ENCODE measurements around the gene LMOD2. TPM values are rescaled to one million over a fixed set of nuclear protein-coding genes. Genes with fewer than 3 reads are reported as not detected.
A peak's percentile ranks its signal among the peaks of the same experiment; 100 is the strongest.

LMOD2 gene
- total RNA-seq, 2 donors from 2014 or later: not detected

DNA sequence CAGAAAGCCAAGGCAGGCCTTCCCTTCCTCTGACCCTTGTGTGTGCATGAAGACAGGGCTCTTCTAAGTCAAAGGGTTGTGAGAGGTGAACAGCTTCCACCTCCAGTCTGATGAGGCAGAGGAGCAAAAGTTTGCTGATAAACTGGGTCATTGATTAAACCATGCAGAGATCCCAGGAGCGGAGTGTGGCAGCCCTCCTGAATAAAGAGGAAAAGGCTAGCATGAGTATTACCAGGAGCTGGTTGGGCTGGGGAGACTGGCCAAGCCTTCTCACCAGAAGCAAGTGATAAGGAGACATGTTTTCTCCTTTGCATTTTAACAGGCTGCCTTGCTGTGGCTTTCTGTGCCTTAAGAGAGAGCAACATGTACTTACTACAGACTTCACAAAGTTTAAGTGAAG is 10.2 kb downstream of the LMOD2 start:
- ATAC-seq (replicated peaks in 1 of 2) (no peak), DNase-seq (no peak)
- H3K27ac Mint-ChIP-seq: no peak overlapping the region
- peaks cover 27% of the 10 kb centered on the region for H3K27me3 Mint-ChIP-seq (ENCODE audit: low read depth)
- H3K4me1 Mint-ChIP-seq (ENCODE audit: low read depth): peaks cover 5% of the 10 kb centered on the region
- H3K9me3 Mint-ChIP-seq: no peaks in the 10 kb centered on the region
- H3K4me3 Mint-ChIP-seq: no peak overlapping the region
- H3K36me3 Mint-ChIP-seq (ENCODE audit: insufficient read depth in 2 of 2): no peaks in the 10 kb centered on the region

DNA sequence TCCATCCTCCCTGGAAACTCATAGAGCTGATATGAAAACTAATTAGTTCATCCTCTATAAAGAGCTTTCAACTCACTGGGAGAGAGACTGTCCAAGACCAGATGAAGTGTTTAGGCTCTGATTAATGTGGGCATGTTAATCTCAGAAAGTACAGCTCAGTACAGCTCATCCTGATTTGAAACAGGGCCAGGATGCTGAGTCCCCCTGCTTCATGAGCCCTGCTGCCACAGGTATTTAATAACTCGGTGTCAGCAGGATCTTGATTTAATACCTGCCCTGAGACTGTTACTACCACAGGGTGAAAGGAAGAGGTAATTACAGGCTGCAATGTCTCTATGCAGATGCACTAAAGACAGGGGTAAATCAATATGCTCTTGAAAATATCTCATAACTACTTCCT is 10.8 kb downstream of the LMOD2 start:
- no peaks in the 10 kb centered on the region for H3K36me3 Mint-ChIP-seq (ENCODE audit: insufficient read depth in 2 of 2)
- H3K9me3 Mint-ChIP-seq: no peaks in the 10 kb centered on the region
- peak in 1 of 2 donors; percentile 9 for ATAC-seq (replicated peaks in 1 of 2)
- DNase-seq: no peak
- H3K27ac Mint-ChIP-seq: no peak overlapping the region
- H3K4me3 Mint-ChIP-seq: no peak overlapping the region
- peaks cover 5% of the 10 kb centered on the region for H3K4me1 Mint-ChIP-seq (ENCODE audit: low read depth)
- peaks cover 26% of the 10 kb centered on the region for H3K27me3 Mint-ChIP-seq (ENCODE audit: low read depth)

GRCh38 chr7:123669485-123669884 is 13.8 kb downstream of the LMOD2 start:
- no peak for DNase-seq
- ATAC-seq (replicated peaks in 1 of 2): no peak
- no peaks in the 10 kb centered on the region for H3K4me1 Mint-ChIP-seq (ENCODE audit: low read depth)
- H3K9me3 Mint-ChIP-seq: no peaks in the 10 kb centered on the region
- no peak overlapping the region for H3K27ac Mint-ChIP-seq
- no peaks in the 10 kb centered on the region for H3K36me3 Mint-ChIP-seq (ENCODE audit: insufficient read depth in 2 of 2)
- H3K4me3 Mint-ChIP-seq: no peak overlapping the region
- H3K27me3 Mint-ChIP-seq (ENCODE audit: low read depth): peaks cover 7% of the 10 kb centered on the region

DNA sequence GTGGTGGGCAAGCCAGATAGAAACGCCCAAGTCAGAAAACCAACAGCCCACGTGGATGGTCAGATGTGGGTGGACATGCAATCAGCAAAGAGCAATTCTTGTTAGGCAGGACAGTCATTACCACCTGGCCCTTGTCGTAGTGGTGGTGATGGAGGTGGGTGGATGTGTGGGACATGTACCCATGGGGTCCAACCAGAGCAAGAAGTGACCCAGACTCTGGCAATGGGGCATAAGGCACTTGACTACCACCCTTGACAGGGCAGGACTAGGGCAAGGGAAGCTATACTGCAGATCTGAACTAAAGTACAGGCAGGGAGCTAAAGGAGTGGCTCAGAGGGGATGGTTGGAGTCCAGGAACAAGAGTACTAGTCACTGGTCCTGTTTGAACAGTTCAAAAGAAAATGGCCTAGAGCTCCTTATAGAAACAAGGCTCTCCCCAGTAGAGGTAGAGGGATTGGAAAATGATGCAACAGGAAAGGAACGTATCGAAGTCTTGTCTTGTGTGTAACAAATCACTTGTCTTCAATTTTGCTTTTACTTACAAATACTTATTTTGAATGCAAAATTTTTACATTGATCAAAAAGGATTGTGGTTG is 17.6 kb downstream of the LMOD2 start:
- no peak overlapping the region for H3K27ac Mint-ChIP-seq
- H3K36me3 Mint-ChIP-seq (ENCODE audit: insufficient read depth in 2 of 2): no peaks in the 10 kb centered on the region

DNA sequence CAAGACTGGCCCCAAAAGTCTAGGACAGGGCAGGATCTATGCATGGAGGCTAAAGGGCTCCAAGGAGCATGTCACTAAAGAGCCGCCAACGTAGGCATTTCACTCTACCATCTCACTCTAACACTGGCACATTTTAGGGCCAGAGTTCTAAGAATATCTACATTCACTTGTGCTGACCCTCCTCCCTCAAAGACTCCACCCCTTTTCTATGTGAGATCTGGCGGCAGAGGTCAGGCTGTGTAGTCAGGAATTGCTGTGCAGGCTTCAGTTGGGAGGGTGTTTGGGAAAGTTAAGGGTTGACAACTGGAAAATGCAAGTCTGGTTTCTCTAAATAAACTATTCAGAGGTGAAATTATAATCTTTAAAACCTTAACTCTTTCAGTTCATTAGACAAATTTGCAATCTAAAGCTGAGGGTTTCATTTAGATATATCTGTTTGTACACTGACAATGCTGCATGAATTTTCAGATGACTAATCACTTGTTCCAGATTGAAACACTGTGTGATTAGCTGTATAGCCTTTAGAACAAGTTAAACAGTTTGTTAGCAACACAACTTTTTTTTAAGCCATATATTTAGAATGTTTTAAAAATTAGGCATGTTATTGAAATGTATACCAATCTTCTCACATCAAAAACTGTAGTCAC is 18.2 kb downstream of the LMOD2 start:
- Mint-ChIP-seq H3K27me3 (ENCODE audit: low read depth) (no peaks in the 10 kb centered on the region), H3K36me3 (ENCODE audit: insufficient read depth in 2 of 2) (no peaks in the 10 kb centered on the region), H3K4me1 (ENCODE audit: low read depth) (no peaks in the 10 kb centered on the region), H3K27ac (no peak overlapping the region), H3K4me3 (no peak overlapping the region), H3K9me3 (no peaks in the 10 kb centered on the region)
- no peak for ATAC-seq (replicated peaks in 1 of 2)
- no peak for DNase-seq

More for the DNA sequence above, 17.6 kb downstream of the LMOD2 start:
- Mint-ChIP-seq H3K4me1 (ENCODE audit: low read depth) (no peaks in the 10 kb centered on the region), H3K9me3 (no peaks in the 10 kb centered on the region), H3K4me3 (no peak overlapping the region), H3K27me3 (ENCODE audit: low read depth) (no peaks in the 10 kb centered on the region)
- DNase-seq (no peak), ATAC-seq (replicated peaks in 1 of 2) (no peak)

- Mint-ChIP-seq H3K4me1 (ENCODE audit: low read depth) (no peaks in the 10 kb centered on the region), H3K9me3 (no peaks in the 10 kb centered on the region), H3K36me3 (ENCODE audit: insufficient read depth in 2 of 2) (no peaks in the 10 kb centered on the region), H3K27me3 (ENCODE audit: low read depth) (no peaks in the 10 kb centered on the region), H3K4me3 (no peak overlapping the region), H3K27ac (no peak overlapping the region)
- no peak for DNase-seq
- no peak for ATAC-seq (replicated peaks in 1 of 2)
Measured at GRCh38 chr7:123674399-123675180, 18.9 kb downstream of the LMOD2 start.

DNA sequence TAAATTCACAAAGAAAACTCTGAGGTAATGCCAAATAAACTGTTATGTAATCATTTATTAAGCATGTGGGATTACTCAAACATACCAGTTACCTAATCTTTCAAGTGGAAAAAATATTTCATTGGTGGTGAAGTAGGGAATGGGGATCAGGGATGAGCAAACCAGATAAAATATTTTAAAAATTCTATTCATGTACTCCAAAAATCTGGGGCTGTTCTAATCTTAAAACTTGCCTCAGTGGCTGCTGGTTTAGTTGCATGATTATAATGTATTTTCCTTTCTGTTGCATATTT is 19.5 kb downstream of the LMOD2 start:
- no peaks in the 10 kb centered on the region for H3K4me1 Mint-ChIP-seq (ENCODE audit: low read depth)
- H3K9me3 Mint-ChIP-seq: no peaks in the 10 kb centered on the region
- DNase-seq (no peak), ATAC-seq (replicated peaks in 1 of 2) (no peak)
- no peaks in the 10 kb centered on the region for H3K36me3 Mint-ChIP-seq (ENCODE audit: insufficient read depth in 2 of 2)
- no peaks in the 10 kb centered on the region for H3K27me3 Mint-ChIP-seq (ENCODE audit: low read depth)
- H3K4me3 Mint-ChIP-seq: no peak overlapping the region
- no peak overlapping the region for H3K27ac Mint-ChIP-seq

DNA sequence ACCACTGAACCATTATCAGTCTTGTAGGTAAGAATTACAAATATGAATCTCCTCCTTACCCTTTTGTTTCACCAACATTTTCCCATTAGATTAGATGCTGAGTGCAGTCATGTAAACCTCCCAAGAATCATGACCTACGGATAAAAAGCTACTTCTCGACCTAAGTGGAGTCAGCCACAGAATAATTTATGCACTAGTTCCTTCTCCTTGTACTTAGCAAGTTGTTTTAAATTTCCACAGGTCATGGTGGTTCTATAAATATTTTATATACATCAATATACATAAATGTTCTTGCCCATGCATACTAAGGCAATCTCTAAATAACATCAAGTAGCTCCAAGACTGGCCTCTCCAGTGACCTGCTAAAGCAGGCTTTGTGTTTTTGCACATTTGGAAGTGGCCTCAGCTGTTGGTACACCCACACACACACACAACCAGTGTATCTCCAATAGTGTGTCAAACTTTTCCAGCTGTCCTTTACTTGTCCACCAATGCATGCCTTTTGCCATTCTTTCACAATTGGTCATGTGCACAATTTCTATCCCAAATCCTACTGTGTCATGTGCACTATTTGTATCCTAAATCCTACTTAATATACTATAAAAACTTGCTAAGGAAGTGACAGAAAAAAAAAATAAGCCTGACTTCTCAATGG is 21.5 kb downstream of the LMOD2 start:
- Mint-ChIP-seq H3K27me3 (ENCODE audit: low read depth) (no peaks in the 10 kb centered on the region), H3K4me1 (ENCODE audit: low read depth) (no peaks in the 10 kb centered on the region), H3K9me3 (no peaks in the 10 kb centered on the region), H3K27ac (no peak overlapping the region), H3K36me3 (ENCODE audit: insufficient read depth in 2 of 2) (peaks cover 0 to 3% of the 10 kb centered on the region in 2 donors), H3K4me3 (no peak overlapping the region)
- ATAC-seq (replicated peaks in 1 of 2) (no peak), DNase-seq (no peak)

GRCh38 chr7:123679614-123680013 is 23.9 kb downstream of the LMOD2 start:
- Mint-ChIP-seq H3K4me3 (no peak overlapping the region), H3K27ac (no peak overlapping the region), H3K36me3 (ENCODE audit: insufficient read depth in 2 of 2) (peaks cover 0 to 3% of the 10 kb centered on the region in 2 donors), H3K9me3 (no peaks in the 10 kb centered on the region), H3K4me1 (ENCODE audit: low read depth) (no peaks in the 10 kb centered on the region), H3K27me3 (ENCODE audit: low read depth) (no peaks in the 10 kb centered on the region)
- ATAC-seq (replicated peaks in 1 of 2) (no peak), DNase-seq (no peak)

DNA sequence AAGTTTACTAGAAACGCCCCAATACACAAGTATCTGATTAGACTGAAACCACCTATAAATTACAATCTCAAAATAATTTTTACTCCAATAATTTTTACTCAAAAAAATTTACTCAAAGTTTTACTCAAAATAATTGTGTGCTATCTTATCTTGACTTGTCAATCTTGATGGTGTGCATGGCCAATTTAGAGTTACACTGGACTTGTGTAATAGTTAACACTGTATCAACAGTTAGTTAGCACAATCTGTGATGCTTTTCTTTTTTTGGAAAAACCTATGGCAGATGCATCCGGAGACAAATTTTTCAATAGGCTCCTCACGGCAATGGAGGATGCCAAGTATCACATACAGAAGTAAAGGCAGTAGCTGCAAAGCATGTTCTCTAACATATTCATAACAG is 24.9 kb downstream of the LMOD2 start:
- DNase-seq (no peak), ATAC-seq (replicated peaks in 1 of 2) (no peak)
- no peaks in the 10 kb centered on the region for H3K9me3 Mint-ChIP-seq
- H3K27me3 Mint-ChIP-seq (ENCODE audit: low read depth): no peaks in the 10 kb centered on the region
- peaks cover 0 to 3% of the 10 kb centered on the region in 2 donors for H3K36me3 Mint-ChIP-seq (ENCODE audit: insufficient read depth in 2 of 2)
- H3K4me3 Mint-ChIP-seq: no peak overlapping the region
- H3K4me1 Mint-ChIP-seq (ENCODE audit: low read depth): no peaks in the 10 kb centered on the region
- H3K27ac Mint-ChIP-seq: no peak overlapping the region

GRCh38 chr7:123681561-123681960 is 25.9 kb downstream of the LMOD2 start:
- H3K36me3 Mint-ChIP-seq (ENCODE audit: insufficient read depth in 2 of 2): peaks cover 0 to 3% of the 10 kb centered on the region in 2 donors
- no peaks in the 10 kb centered on the region for H3K27me3 Mint-ChIP-seq (ENCODE audit: low read depth)
- no peak overlapping the region for H3K27ac Mint-ChIP-seq
- DNase-seq (no peak), ATAC-seq (replicated peaks in 1 of 2) (no peak)
- H3K4me3 Mint-ChIP-seq: no peak overlapping the region
- H3K4me1 Mint-ChIP-seq (ENCODE audit: low read depth): no peaks in the 10 kb centered on the region
- H3K9me3 Mint-ChIP-seq: no peaks in the 10 kb centered on the region

GRCh38 chr7:123682690-123683089 is 27.0 kb downstream of the LMOD2 start:
- Mint-ChIP-seq H3K9me3 (no peaks in the 10 kb centered on the region), H3K36me3 (ENCODE audit: insufficient read depth in 2 of 2) (peaks cover 0 to 3% of the 10 kb centered on the region in 2 donors), H3K27me3 (ENCODE audit: low read depth) (no peaks in the 10 kb centered on the region), H3K27ac (no peak overlapping the region), H3K4me1 (ENCODE audit: low read depth) (no peaks in the 10 kb centered on the region), H3K4me3 (no peak overlapping the region)
- ATAC-seq (replicated peaks in 1 of 2) (no peak), DNase-seq (peak in 1 of 2 donors; percentile 10)

DNA sequence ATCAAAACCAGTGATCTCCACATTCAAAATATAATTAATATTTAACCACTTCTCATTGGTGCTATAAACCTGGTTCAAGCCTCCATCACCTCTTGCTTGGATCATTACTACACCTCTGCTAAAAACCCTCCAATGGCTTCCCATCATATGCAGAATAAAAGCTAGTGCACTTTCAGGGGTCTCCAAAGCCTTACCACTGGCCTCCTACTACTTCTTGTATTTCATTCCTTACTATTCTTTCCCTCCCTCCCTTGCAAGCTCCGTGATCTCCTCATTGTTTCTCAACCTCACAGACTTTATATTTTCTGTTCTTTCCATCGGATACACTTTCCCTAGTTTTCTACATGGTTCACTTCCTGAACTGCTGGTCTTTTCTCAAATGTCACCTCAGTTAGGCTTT is 31.5 kb downstream of the LMOD2 start:
- H3K4me1 Mint-ChIP-seq (ENCODE audit: low read depth): no peaks in the 10 kb centered on the region
- no peak for DNase-seq
- peak overlapping the region; percentile 19 for H3K27ac Mint-ChIP-seq
- H3K4me3 Mint-ChIP-seq: no peak overlapping the region
- no peaks in the 10 kb centered on the region for H3K27me3 Mint-ChIP-seq (ENCODE audit: low read depth)
- ATAC-seq (replicated peaks in 1 of 2): no peak
- H3K9me3 Mint-ChIP-seq: no peaks in the 10 kb centered on the region
- H3K36me3 Mint-ChIP-seq (ENCODE audit: insufficient read depth in 2 of 2): peaks cover 0 to 4% of the 10 kb centered on the region in 2 donors
